Measurements from ENCODE around the gene ADO.

DNA sequence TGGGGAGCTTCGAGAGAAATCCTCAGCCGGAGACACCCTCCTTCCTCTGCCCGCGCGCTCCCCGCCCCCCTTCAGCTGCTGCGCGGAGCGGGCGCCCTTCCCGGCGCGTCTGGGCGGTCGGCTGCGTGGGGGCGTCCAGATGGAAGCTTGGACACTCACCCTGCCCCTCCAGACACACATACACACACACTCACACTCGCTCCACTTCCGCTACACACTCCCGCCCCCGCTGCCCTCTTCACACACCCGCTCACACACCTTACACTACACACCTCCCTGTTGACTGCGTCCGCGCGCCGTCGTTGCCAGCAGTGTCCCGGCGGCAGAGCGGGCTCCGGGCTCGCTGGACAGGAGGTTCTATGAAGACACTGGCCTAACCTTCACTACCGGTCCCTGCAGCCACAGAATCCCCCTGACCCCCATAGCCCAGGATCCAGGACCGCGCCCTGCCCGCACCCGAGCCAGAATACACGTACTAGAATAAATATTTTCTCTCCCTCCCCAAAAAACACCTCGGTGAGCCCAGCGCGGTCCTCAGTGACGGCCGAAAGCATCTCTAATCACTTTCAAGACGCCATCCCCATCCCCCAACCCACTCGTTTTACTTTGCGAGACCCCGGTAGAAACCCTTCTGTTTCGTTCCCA lies 12.7 kb downstream of the ADO start:
- TF ChIP-seq, protein P1, sequence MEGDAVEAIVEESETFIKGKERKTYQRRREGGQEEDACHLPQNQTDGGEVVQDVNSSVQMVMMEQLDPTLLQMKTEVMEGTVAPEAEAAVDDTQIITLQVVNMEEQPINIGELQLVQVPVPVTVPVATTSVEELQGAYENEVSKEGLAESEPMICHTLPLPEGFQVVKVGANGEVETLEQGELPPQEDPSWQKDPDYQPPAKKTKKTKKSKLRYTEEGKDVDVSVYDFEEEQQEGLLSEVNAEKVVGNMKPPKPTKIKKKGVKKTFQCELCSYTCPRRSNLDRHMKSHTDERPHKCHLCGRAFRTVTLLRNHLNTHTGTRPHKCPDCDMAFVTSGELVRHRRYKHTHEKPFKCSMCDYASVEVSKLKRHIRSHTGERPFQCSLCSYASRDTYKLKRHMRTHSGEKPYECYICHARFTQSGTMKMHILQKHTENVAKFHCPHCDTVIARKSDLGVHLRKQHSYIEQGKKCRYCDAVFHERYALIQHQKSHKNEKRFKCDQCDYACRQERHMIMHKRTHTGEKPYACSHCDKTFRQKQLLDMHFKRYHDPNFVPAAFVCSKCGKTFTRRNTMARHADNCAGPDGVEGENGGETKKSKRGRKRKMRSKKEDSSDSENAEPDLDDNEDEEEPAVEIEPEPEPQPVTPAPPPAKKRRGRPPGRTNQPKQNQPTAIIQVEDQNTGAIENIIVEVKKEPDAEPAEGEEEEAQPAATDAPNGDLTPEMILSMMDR (IDR thresholded peaks at IDR 0.05), result no peak
- TF ChIP-seq POLR2A (IDR thresholded peaks at IDR 0.05), result no peak

Data from testis (tissue), 2 donors.